HepG2 (cell line): ENCODE results near the gene TCN2. TPM values are rescaled to one million over a fixed set of nuclear protein-coding genes. Genes with fewer than 3 reads are reported as not detected.

Source experiments
- GTF3A ChIP-seq: sonication (generic); formaldehyde crosslinking; conservative IDR thresholded peaks from 2 replicates; pipeline ENCODE4 v1.4.0; 2020; ENCODE audit warnings: mild to moderate bottlenecking, missing genetic modification reagents
- HES4 ChIP-seq: sonication (generic); formaldehyde crosslinking; IDR thresholded peaks from 2 replicates; pipeline ENCODE4 v1.9.0; 2021; ENCODE audit warnings: mild to moderate bottlenecking, missing genetic modification reagents, borderline replicate concordance
- MAF1 ChIP-seq: sonication (generic); formaldehyde crosslinking; IDR thresholded peaks from 2 replicates; pipeline ENCODE4 v1.5.0; 2020; ENCODE audit warnings: missing genetic modification reagents, borderline replicate concordance
- MZF1 ChIP-seq: sonication (generic); formaldehyde crosslinking; IDR thresholded peaks from 2 replicates; pipeline ENCODE4 v1.8.1; 2023; ENCODE audit warnings: mild to moderate bottlenecking, missing genetic modification reagents, borderline replicate concordance
- NFYC ChIP-seq: IDR thresholded peaks from 2 replicates; pipeline ENCODE4 v1.6.1; 2016; ENCODE audit warnings: missing genetic modification reagents, missing compliant biosample characterization
- PCBP2 ChIP-seq: fragments of 200-400 bp; formaldehyde crosslinking; optimal IDR thresholded peaks from 2 replicates; pipeline ENCODE3; 2018; ENCODE audit warnings: low read length, low read depth; ENCODE audit not compliant: poor library complexity, severe bottlenecking
- POLR2A ChIP-seq, 2 experiments: IDR thresholded peaks; 2 replicates each; pipeline ENCODE4 v1.6.1; 2011; ENCODE audit warnings: low read depth in 2 of 2, low read length in 2 of 2, mild to moderate bottlenecking in 1 of 2, moderate library complexity in 1 of 2; ENCODE audit not compliant: insufficient read depth in 1 of 2
- SKI ChIP-seq: fragments of 450-650 bp; IDR thresholded peaks from one replicate; pipeline ENCODE4 v1.6.1; 2018; ENCODE audit warnings: mild to moderate bottlenecking; ENCODE audit not compliant: partially characterized antibody
- SRSF1 ChIP-seq: fragments of 200-400 bp; formaldehyde crosslinking; optimal IDR thresholded peaks from 2 replicates; pipeline ENCODE3; 2017; ENCODE audit warnings: mild to moderate bottlenecking, low read depth, low read length, moderate library complexity
- STAG1 ChIP-seq: sonication (generic); formaldehyde crosslinking; IDR thresholded peaks from 2 replicates; pipeline ENCODE4 v1.4.0; 2020; ENCODE audit warnings: missing genetic modification reagents
- ZBTB42 ChIP-seq: sonication (generic); formaldehyde crosslinking; IDR thresholded peaks from 2 replicates; pipeline ENCODE4 v1.5.0; 2020; ENCODE audit warnings: mild to moderate bottlenecking, missing genetic modification reagents
- ZC3H13 ChIP-seq: sonication (generic); formaldehyde crosslinking; IDR thresholded peaks from 2 replicates; pipeline ENCODE4 v1.8.1; 2023; ENCODE audit warnings: mild to moderate bottlenecking, missing genetic modification reagents, moderate library complexity
- ZC3H4 ChIP-seq: sonication (generic); formaldehyde crosslinking; IDR thresholded peaks from 2 replicates; pipeline ENCODE4 v1.4.0; 2020; ENCODE audit warnings: missing genetic modification reagents, borderline replicate concordance
- ZNF12 ChIP-seq: sonication (generic); formaldehyde crosslinking; IDR thresholded peaks from 2 replicates; pipeline ENCODE4 v1.5.0; 2020; ENCODE audit warnings: missing genetic modification reagents
- ZNF792 ChIP-seq: IDR thresholded peaks from 2 replicates; pipeline ENCODE4 v1.6.1; 2016
- polyA plus RNA-seq, 8 experiments: library from polyadenylated mRNA; depleted of rRNA in 3 of 8; stranded (reverse) in 7 of 8; unstranded in 1 of 8; fragments of >200 nt; fragmentation: Illumina TruSeq in 4 of 8; extraction: Trizol in 4 of 8; gene quantifications; 2 replicates each; pipeline versions ENCODE4 v1.2.1 to v1.2.3, GENCODE V29; 2011 to 2016; ENCODE audit warnings: low read depth in 4 of 8, missing spikeins in 1 of 8, mixed read lengths in 1 of 8; ENCODE audit not compliant: insufficient read depth in 1 of 8
- total RNA-seq, 5 experiments: library from RNA; depleted of rRNA; stranded (reverse); fragments of >200 nt; fragmentation: Illumina TruSeq; extraction: Trizol; gene quantifications; 2 replicates each; pipeline ENCODE4 v1.2.3, GENCODE V29; 2016; ENCODE audit warnings: low read depth in 1 of 5
- TF ChIP-seq, protein P1 (sequence below): sonication (generic); formaldehyde crosslinking; IDR thresholded peaks from 2 replicates; pipeline ENCODE4 v1.4.0; 2020; ENCODE audit warnings: missing genetic modification reagents
- TF ChIP-seq, protein P2 (sequence below): sonication (generic); formaldehyde crosslinking; IDR thresholded peaks from 2 replicates; pipeline ENCODE4 v1.8.1; 2023; ENCODE audit warnings: mild to moderate bottlenecking, missing genetic modification reagents
- TF ChIP-seq, protein P3 (sequence below): sonication (generic); formaldehyde crosslinking; IDR thresholded peaks from 2 replicates; pipeline ENCODE4 v1.4.0; 2020; ENCODE audit warnings: missing genetic modification reagents
- TF ChIP-seq, protein P4 (sequence below): sonication (generic); formaldehyde crosslinking; IDR thresholded peaks from 2 replicates; pipeline ENCODE4 v1.4.0; 2020; ENCODE audit warnings: missing genetic modification reagents, borderline replicate concordance
- TF ChIP-seq, protein P5 (sequence below): sonication (generic); formaldehyde crosslinking; IDR thresholded peaks from 2 replicates; pipeline ENCODE4 v1.8.0; 2022; ENCODE audit warnings: mild to moderate bottlenecking, missing genetic modification reagents, moderate library complexity

TCN2 gene
- total and polyA plus RNA-seq, 2 of the 13 experiments (the other 11 are each of a cell fraction or from before 2014, with no cell fraction given), result 0.29 to 0.31 TPM

DNA sequence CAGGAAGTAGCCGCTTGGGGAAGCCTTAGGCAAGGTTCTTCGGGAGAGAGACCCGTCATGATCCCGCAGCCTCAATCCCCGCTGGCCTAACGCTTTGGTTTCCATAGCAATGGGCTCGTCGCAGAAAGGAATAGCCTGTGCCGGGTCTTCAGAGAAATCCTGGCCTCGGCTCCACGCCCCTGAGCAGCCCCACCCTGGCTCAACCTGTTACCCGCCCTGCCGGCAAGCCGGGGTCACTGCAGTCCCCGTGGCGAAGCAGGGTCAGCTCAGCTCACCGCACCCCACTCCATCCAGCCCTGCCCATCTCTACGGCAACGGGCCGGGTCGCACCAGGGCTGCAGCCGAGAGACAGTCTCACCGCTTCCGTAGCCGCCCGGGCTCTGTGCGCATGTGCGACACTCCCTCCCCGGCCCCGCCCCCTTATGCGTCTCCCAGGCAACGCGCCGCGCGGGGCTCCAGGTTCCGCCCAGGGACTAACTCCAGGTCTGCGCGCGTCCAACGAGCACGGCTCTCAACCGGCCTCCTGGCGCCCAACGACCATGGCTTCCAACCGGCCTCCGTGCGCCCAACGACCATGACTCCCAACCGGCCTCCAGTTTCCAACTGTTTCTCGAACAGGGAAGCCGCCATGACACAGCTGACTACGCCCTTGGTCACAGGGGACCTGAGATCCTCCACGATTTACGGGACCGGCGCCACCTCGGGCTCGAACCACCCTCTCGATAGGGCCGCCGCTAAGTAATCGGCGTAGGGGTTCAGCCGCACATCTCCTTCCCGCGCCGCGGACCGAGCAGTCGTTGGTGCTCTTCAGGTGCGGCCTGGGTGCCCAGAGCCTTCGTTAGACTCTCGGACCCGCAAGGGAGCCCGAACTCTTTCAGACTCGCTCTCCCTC, 60.8 kb downstream of the TCN2 start, which contains the start of gene DUSP18 (continued):
- TF ChIP-seq MAF1 (CRISPR knock-in tag) (no peak), ZC3H4 (CRISPR knock-in tag) (no peak), ZBTB42 (no peak), MZF1 (CRISPR knock-in tag) (no peak), ZNF12 (CRISPR knock-in tag) (0 out of 2 replicates have a peak, but pooled peaks have one; percentile 15), SKI (no peak), STAG1 (CRISPR knock-in tag) (no peak), ZC3H13 (CRISPR knock-in tag) (no peak), HES4 (CRISPR knock-in tag) (no peak), PCBP2 (no peak), POLR2A (IDR thresholded peaks at IDR 0.05; ENCODE audit: insufficient read depth in 1 of 2, low read depth in 2 of 2, low read length in 2 of 2) (no peak), ZNF792 (peak; percentile 38; the same call in 1 of the 2 replicates), GTF3A (CRISPR knock-in tag) (no peak), SRSF1 (no peak), NFYC (CRISPR knock-in tag) (no peak)
- TF ChIP-seq, protein P1, sequence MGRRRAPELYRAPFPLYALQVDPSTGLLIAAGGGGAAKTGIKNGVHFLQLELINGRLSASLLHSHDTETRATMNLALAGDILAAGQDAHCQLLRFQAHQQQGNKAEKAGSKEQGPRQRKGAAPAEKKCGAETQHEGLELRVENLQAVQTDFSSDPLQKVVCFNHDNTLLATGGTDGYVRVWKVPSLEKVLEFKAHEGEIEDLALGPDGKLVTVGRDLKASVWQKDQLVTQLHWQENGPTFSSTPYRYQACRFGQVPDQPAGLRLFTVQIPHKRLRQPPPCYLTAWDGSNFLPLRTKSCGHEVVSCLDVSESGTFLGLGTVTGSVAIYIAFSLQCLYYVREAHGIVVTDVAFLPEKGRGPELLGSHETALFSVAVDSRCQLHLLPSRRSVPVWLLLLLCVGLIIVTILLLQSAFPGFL (CRISPR knock-in tag), result no peak
- TF ChIP-seq, protein P2, sequence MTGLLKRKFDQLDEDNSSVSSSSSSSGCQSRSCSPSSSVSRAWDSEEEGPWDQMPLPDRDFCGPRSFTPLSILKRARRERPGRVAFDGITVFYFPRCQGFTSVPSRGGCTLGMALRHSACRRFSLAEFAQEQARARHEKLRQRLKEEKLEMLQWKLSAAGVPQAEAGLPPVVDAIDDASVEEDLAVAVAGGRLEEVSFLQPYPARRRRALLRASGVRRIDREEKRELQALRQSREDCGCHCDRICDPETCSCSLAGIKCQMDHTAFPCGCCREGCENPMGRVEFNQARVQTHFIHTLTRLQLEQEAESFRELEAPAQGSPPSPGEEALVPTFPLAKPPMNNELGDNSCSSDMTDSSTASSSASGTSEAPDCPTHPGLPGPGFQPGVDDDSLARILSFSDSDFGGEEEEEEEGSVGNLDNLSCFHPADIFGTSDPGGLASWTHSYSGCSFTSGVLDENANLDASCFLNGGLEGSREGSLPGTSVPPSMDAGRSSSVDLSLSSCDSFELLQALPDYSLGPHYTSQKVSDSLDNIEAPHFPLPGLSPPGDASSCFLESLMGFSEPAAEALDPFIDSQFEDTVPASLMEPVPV (CRISPR knock-in tag), result peak; percentile 17; the same call in 1 of the 2 replicates
- TF ChIP-seq, protein P3, sequence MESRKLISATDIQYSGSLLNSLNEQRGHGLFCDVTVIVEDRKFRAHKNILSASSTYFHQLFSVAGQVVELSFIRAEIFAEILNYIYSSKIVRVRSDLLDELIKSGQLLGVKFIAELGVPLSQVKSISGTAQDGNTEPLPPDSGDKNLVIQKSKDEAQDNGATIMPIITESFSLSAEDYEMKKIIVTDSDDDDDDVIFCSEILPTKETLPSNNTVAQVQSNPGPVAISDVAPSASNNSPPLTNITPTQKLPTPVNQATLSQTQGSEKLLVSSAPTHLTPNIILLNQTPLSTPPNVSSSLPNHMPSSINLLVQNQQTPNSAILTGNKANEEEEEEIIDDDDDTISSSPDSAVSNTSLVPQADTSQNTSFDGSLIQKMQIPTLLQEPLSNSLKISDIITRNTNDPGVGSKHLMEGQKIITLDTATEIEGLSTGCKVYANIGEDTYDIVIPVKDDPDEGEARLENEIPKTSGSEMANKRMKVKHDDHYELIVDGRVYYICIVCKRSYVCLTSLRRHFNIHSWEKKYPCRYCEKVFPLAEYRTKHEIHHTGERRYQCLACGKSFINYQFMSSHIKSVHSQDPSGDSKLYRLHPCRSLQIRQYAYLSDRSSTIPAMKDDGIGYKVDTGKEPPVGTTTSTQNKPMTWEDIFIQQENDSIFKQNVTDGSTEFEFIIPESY (CRISPR knock-in tag), result no peak
- TF ChIP-seq, protein P4, sequence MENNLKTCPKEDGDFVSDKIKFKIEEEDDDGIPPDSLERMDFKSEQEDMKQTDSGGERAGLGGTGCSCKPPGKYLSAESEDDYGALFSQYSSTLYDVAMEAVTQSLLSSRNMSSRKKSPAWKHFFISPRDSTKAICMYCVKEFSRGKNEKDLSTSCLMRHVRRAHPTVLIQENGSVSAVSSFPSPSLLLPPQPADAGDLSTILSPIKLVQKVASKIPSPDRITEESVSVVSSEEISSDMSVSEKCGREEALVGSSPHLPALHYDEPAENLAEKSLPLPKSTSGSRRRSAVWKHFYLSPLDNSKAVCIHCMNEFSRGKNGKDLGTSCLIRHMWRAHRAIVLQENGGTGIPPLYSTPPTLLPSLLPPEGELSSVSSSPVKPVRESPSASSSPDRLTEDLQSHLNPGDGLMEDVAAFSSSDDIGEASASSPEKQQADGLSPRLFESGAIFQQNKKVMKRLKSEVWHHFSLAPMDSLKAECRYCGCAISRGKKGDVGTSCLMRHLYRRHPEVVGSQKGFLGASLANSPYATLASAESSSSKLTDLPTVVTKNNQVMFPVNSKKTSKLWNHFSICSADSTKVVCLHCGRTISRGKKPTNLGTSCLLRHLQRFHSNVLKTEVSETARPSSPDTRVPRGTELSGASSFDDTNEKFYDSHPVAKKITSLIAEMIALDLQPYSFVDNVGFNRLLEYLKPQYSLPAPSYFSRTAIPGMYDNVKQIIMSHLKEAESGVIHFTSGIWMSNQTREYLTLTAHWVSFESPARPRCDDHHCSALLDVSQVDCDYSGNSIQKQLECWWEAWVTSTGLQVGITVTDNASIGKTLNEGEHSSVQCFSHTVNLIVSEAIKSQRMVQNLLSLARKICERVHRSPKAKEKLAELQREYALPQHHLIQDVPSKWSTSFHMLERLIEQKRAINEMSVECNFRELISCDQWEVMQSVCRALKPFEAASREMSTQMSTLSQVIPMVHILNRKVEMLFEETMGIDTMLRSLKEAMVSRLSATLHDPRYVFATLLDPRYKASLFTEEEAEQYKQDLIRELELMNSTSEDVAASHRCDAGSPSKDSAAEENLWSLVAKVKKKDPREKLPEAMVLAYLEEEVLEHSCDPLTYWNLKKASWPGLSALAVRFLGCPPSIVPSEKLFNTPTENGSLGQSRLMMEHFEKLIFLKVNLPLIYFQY (CRISPR knock-in tag), result peak; percentile 59; the same call in 1 of the 2 replicates
- TF ChIP-seq, protein P5, sequence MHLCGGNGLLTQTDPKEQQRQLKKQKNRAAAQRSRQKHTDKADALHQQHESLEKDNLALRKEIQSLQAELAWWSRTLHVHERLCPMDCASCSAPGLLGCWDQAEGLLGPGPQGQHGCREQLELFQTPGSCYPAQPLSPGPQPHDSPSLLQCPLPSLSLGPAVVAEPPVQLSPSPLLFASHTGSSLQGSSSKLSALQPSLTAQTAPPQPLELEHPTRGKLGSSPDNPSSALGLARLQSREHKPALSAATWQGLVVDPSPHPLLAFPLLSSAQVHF (CRISPR knock-in tag), result no peak
